ENCODE results near the gene SLC25A43.

Gene SLC25A43

GRCh38 chrX:119500061-119500800, 101.1 kb downstream of the SLC25A43 start:
- DNase-seq (ENCODE audit: low spot score): no peak

GRCh38 chrX:119501511-119502148, 102.5 kb downstream of the SLC25A43 start:
- DNase-seq (ENCODE audit: low spot score): no peak

- peak; percentile 19 for DNase-seq (ENCODE audit: low spot score)
Observed at GRCh38 chrX:119502727-119503483, 103.8 kb downstream of the SLC25A43 start.

GRCh38 chrX:119503484-119503861, 104.3 kb downstream of the SLC25A43 start:
- peak; percentile 11 for DNase-seq (ENCODE audit: low spot score)

Data from pons (tissue), 1 donor.